ENCODE data around the gene PTER. TPM values are rescaled to one million over a fixed set of nuclear protein-coding genes. Genes with fewer than 3 reads are reported as not detected.

The PTER gene
- total RNA-seq, 2 donors from 2014 or later = 8.3 to 9.0 TPM

GRCh38 chr10:16544099-16544498, 107.3 kb downstream of the PTER start:
- Mint-ChIP-seq H3K27me3 (ENCODE audit: insufficient read depth) (peaks cover 15% of the 10 kb centered on the region), H3K4me1 (no peaks in the 10 kb centered on the region), H3K9me3 (no peaks in the 10 kb centered on the region), H3K27ac (no peak overlapping the region), H3K4me3 (no peak overlapping the region), H3K36me3 (ENCODE audit: low read depth) (no peaks in the 10 kb centered on the region)
- Histone ChIP-seq H3K9ac (ENCODE audit: extremely low read depth, low read length, poor library complexity, severe bottlenecking) (no peak overlapping the region), H3K4me3 (ENCODE audit: low read length) (no peak overlapping the region), H3K27ac (ENCODE audit: low read depth, low read length) (no peak overlapping the region), H3K27me3 (ENCODE audit: control insufficient read depth, insufficient read depth, low read length, poor library complexity, severe bottlenecking) (peaks cover 11% of the 10 kb centered on the region), H3K4me1 (ENCODE audit: control insufficient read depth, insufficient read depth, low read length) (no peaks in the 10 kb centered on the region), H3K9me3 (ENCODE audit: control insufficient read depth, low read length) (no peaks in the 10 kb centered on the region), H3K36me3 (ENCODE audit: control insufficient read depth, insufficient read depth, low read length) (no peaks in the 10 kb centered on the region)
- no peak for DNase-seq
- TF ChIP-seq, protein P1, sequence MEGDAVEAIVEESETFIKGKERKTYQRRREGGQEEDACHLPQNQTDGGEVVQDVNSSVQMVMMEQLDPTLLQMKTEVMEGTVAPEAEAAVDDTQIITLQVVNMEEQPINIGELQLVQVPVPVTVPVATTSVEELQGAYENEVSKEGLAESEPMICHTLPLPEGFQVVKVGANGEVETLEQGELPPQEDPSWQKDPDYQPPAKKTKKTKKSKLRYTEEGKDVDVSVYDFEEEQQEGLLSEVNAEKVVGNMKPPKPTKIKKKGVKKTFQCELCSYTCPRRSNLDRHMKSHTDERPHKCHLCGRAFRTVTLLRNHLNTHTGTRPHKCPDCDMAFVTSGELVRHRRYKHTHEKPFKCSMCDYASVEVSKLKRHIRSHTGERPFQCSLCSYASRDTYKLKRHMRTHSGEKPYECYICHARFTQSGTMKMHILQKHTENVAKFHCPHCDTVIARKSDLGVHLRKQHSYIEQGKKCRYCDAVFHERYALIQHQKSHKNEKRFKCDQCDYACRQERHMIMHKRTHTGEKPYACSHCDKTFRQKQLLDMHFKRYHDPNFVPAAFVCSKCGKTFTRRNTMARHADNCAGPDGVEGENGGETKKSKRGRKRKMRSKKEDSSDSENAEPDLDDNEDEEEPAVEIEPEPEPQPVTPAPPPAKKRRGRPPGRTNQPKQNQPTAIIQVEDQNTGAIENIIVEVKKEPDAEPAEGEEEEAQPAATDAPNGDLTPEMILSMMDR (conservative IDR thresholded peaks at IDR 0.05) = no peak
- 96% methylated on average over 3 of the region's 3 CpGs; no CpG with 5 or more reads in 1 of the 2 experiments for WGBS, 2 experiments (ENCODE audit: insufficient coverage in 1 of 2, insufficient read length in 1 of 2)

DNA sequence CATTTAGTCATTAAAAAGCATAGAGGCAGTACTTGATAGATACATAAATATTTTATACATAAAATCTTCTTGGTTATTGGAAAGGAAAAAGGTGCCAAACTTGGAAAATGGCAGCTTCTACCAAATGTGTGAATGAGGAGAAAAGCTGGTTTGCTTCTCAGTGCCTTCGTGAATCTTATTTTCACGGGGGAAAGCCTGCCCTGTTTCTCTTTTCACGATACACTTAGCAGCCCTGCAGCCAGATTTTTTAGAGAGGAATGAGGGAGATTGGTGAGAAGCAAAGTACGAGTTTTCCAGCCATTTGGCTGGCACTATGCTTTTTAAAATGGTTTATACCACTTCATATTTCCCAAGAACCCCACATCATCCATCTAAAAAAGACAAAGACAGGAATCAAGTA, 107.8 kb downstream of the PTER start:
- Mint-ChIP-seq H3K36me3 (ENCODE audit: low read depth) (no peaks in the 10 kb centered on the region), H3K27me3 (ENCODE audit: insufficient read depth) (peaks cover 15% of the 10 kb centered on the region), H3K4me3 (no peak overlapping the region), H3K4me1 (no peaks in the 10 kb centered on the region), H3K27ac (no peak overlapping the region), H3K9me3 (no peaks in the 10 kb centered on the region)
- Histone ChIP-seq H3K36me3 (ENCODE audit: control insufficient read depth, insufficient read depth, low read length) (no peaks in the 10 kb centered on the region), H3K27me3 (ENCODE audit: control insufficient read depth, insufficient read depth, low read length, poor library complexity, severe bottlenecking) (peaks cover 9% of the 10 kb centered on the region), H3K4me1 (ENCODE audit: control insufficient read depth, insufficient read depth, low read length) (no peaks in the 10 kb centered on the region), H3K9me3 (ENCODE audit: control insufficient read depth, low read length) (no peaks in the 10 kb centered on the region), H3K4me3 (ENCODE audit: low read length) (no peak overlapping the region), H3K27ac (ENCODE audit: low read depth, low read length) (no peak overlapping the region), H3K9ac (ENCODE audit: extremely low read depth, low read length, poor library complexity, severe bottlenecking) (no peak overlapping the region)
- TF ChIP-seq, protein P1 (conservative IDR thresholded peaks at IDR 0.05) = no peak
- DNase-seq = no peak
- 77% methylated on average over 3 of the region's 4 CpGs; no CpG with 5 or more reads in 1 of the 2 experiments for WGBS, 2 experiments (ENCODE audit: insufficient coverage in 1 of 2, insufficient read length in 1 of 2)

- Histone ChIP-seq H3K9ac (ENCODE audit: extremely low read depth, low read length, poor library complexity, severe bottlenecking) (no peak overlapping the region), H3K4me1 (ENCODE audit: control insufficient read depth, insufficient read depth, low read length) (no peaks in the 10 kb centered on the region), H3K27me3 (ENCODE audit: control insufficient read depth, insufficient read depth, low read length, poor library complexity, severe bottlenecking) (peaks cover 3% of the 10 kb centered on the region), H3K27ac (ENCODE audit: low read depth, low read length) (no peak overlapping the region), H3K36me3 (ENCODE audit: control insufficient read depth, insufficient read depth, low read length) (no peaks in the 10 kb centered on the region), H3K9me3 (ENCODE audit: control insufficient read depth, low read length) (no peaks in the 10 kb centered on the region), H3K4me3 (ENCODE audit: low read length) (no peak overlapping the region)
- no peaks in the 10 kb centered on the region for H3K36me3 Mint-ChIP-seq (ENCODE audit: low read depth)
- WGBS, 2 experiments (ENCODE audit: insufficient coverage in 1 of 2, insufficient read length in 1 of 2) = 54 to 92% methylated on average over 2 to 7 of the region's 7 CpGs
- peak; percentile 57 for DNase-seq
- peaks cover 18% of the 10 kb centered on the region for H3K27me3 Mint-ChIP-seq (ENCODE audit: insufficient read depth)
- no peak overlapping the region for H3K27ac Mint-ChIP-seq
- H3K9me3 Mint-ChIP-seq = no peaks in the 10 kb centered on the region
- no peak overlapping the region for H3K4me3 Mint-ChIP-seq
- no peaks in the 10 kb centered on the region for H3K4me1 Mint-ChIP-seq
- TF ChIP-seq, protein P1 (conservative IDR thresholded peaks at IDR 0.05) = peak; percentile 86
Observed at GRCh38 chr10:16545116-16545736, 108.4 kb downstream of the PTER start.
